Right lobe of liver (tissue), 6 donors: Measurements from ENCODE around the gene ERCC2. TPM values are rescaled to one million over a fixed set of nuclear protein-coding genes. Genes with fewer than 3 reads are reported as not detected.

Experiments used
- ATAC-seq, 4 donors: fragments of 200-7000 bp; cut with Tn5 transposase; one replicate each; pipeline ENCODE4 v1.9.1; 2020; ENCODE audit warnings: mild to moderate bottlenecking in 4 of 4, moderate library complexity in 4 of 4
- DNase-seq, 3 donors: peaks; one replicate each; pipeline ENCODE4 v3.0.0-alpha.2; 2020
- H3K27ac ChIP-seq, 3 donors: fragments of 200-600 bp; one replicate each; pipeline ENCODE4 v1.8.0; 2022
- H3K27me3 ChIP-seq, 2 donors: fragments of 200-600 bp; one replicate each; pipeline ENCODE4 v1.8.0; 2022
- H3K36me3 ChIP-seq, 4 donors: fragments of 200-600 bp; sonication (generic) in 1 of 4; one replicate each; pipeline versions ENCODE4 v1.5.1 to v1.8.0; 2017 to 2022; ENCODE audit warnings: control low read depth in 1 of 4
- H3K4me1 ChIP-seq, 4 donors: fragments of 200-600 bp; sonication (generic) in 1 of 4; one replicate each; pipeline versions ENCODE4 v1.5.1 to v1.8.0; 2017 to 2022; ENCODE audit warnings: control low read depth in 1 of 4
- H3K4me3 ChIP-seq, 3 donors: fragments of 200-600 bp; one replicate each; pipeline ENCODE4 v1.8.0; 2022
- H3K9me3 ChIP-seq, 4 donors: fragments of 200-600 bp; sonication (generic) in 1 of 4; one replicate each; pipeline versions ENCODE4 v1.5.1 to v1.8.0; 2017 to 2022; ENCODE audit warnings: control low read depth in 1 of 4
- POLR2A ChIP-seq: fragments of 450-650 bp; IDR thresholded peaks from one replicate; pipeline ENCODE4 v1.6.1; 2017; ENCODE audit warnings: antibody characterized with exemption, mild to moderate bottlenecking
- WGBS: methylation state at CpG from one replicate; pipeline ENCODE4 v1.1.6; 2018; ENCODE audit warnings: low coverage, low lambda C conversion rate; ENCODE audit not compliant: insufficient coverage; ENCODE audit errors: missing lambda C conversion rate; 5-methylcytosine and 5-hydroxymethylcytosine counted together
- intact Hi-C, 2 donors: fragments of 100-400 bp; cut with DNase I; formaldehyde crosslinking; loops; one replicate each; pipeline versions ENCODE4 v1.11.2 to v1.14.1; 2022
- total RNA-seq, 6 experiments: library from RNA; depleted of rRNA in 2 of 6; stranded (reverse); fragments of >200 nt in 2 of 6; fragmentation: NEBNext Ultra II Directional in 3 of 6; extraction: Animal tissue kit (Norgen Biotek cat#: 25700) in 3 of 6; gene quantifications; one replicate each; pipeline versions ENCODE4 v1.1.0 to v1.2.4, GENCODE V29; 2016 to 2023
- TF ChIP-seq, protein P1 (sequence below), 4 donors: fragments of 200-600 bp in 3 of 4; fragments of 450-650 bp in 1 of 4; IDR thresholded peaks; one replicate each; pipeline versions ENCODE4 v1.5.1 to v1.8.0; 2016 to 2022; ENCODE audit warnings: antibody characterized with exemption in 4 of 4, mild to moderate bottlenecking in 2 of 4
- donor health status: DM: no; HTN: yes; CAD: no.
- donor health status: DM: no; HTN: no; CAD: no.
- donor health status: DM: no; HTN: no; CAD: no.
- donor health status: DM: no; HTN: yes; CAD: no.
- donor health status: DM: no; HTN: yes; CAD: no.

The ERCC2 gene
- total RNA-seq, 6 experiments from 2014 or later = 9.8 to 13.7 (median 11.3) TPM

DNA sequence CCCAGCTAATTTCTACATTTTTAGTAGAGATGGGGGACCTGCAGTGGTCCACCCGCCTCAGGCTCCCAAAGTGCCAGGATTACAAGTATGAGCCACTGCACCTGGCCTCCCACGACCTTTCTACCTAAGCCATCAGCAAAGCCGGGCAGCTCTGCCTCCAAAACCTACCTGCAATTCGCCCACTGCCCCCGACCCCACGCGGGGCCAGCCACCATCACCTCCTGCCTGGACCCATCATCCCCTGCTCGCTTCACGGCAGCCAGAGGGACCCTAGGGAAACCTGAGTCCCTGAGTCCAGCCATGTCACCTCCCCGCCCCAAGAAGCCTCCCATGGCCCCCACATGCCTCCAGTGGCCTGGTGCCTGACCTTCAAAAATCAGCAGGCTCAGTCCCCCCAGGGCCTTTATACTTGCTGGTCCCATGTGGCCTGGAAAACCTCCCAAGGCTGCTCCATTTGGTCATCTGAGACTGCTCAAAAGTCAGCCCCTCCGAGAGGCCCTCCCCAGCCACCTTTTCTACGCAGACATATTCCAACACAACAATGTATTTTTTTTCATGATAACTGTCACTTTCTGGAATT lies 12.1 kb downstream of the ERCC2 start:
- H3K36me3 ChIP-seq = peaks cover 0 to 5% (median 0%) of the 10 kb centered on the region in 4 donors
- TF ChIP-seq POLR2A = no peak
- TF ChIP-seq, protein P1, sequence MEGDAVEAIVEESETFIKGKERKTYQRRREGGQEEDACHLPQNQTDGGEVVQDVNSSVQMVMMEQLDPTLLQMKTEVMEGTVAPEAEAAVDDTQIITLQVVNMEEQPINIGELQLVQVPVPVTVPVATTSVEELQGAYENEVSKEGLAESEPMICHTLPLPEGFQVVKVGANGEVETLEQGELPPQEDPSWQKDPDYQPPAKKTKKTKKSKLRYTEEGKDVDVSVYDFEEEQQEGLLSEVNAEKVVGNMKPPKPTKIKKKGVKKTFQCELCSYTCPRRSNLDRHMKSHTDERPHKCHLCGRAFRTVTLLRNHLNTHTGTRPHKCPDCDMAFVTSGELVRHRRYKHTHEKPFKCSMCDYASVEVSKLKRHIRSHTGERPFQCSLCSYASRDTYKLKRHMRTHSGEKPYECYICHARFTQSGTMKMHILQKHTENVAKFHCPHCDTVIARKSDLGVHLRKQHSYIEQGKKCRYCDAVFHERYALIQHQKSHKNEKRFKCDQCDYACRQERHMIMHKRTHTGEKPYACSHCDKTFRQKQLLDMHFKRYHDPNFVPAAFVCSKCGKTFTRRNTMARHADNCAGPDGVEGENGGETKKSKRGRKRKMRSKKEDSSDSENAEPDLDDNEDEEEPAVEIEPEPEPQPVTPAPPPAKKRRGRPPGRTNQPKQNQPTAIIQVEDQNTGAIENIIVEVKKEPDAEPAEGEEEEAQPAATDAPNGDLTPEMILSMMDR (IDR thresholded peaks at IDR 0.05) = no peak
- no peak for DNase-seq

GRCh38 chr19:45357445-45357783 lies 13.0 kb downstream of the ERCC2 start:
- H3K4me3 ChIP-seq = no peak overlapping the region
- DNase-seq (no peak), ATAC-seq (no peak)
- H3K4me1 ChIP-seq = no peaks in the 10 kb centered on the region
- no peaks in the 10 kb centered on the region for H3K27me3 ChIP-seq
- no peaks in the 10 kb centered on the region for H3K9me3 ChIP-seq
- no CpG with 5 or more reads among the region's 11 CpGs for WGBS
- peaks cover 0 to 5% (median 0%) of the 10 kb centered on the region in 4 donors for H3K36me3 ChIP-seq
- intact Hi-C loops = no loop called here
- H3K27ac ChIP-seq = no peak overlapping the region
- TF ChIP-seq, protein P1 (IDR thresholded peaks at IDR 0.05) = no peak
- no peak for TF ChIP-seq POLR2A

More for the DNA sequence above, 12.1 kb downstream of the ERCC2 start:
- no peaks in the 10 kb centered on the region for H3K4me1 ChIP-seq
- ATAC-seq = no peak
- WGBS = 92% methylated on average over 6 of the region's 12 CpGs
- no peak overlapping the region for H3K4me3 ChIP-seq
- H3K27ac ChIP-seq = no peak overlapping the region
- intact Hi-C loops = no loop called here
- H3K27me3 ChIP-seq = no peaks in the 10 kb centered on the region
- H3K9me3 ChIP-seq = no peaks in the 10 kb centered on the region

- H3K4me3 ChIP-seq = no peak overlapping the region
- peaks cover 0 to 8% (median 0%) of the 10 kb centered on the region in 4 donors for H3K36me3 ChIP-seq
- DNase-seq = no peak
- H3K4me1 ChIP-seq = no peaks in the 10 kb centered on the region
- no peaks in the 10 kb centered on the region for H3K27me3 ChIP-seq
- H3K9me3 ChIP-seq = no peaks in the 10 kb centered on the region
- 77% methylated on average over 8 of the region's 20 CpGs for WGBS
- no peak for ATAC-seq
- intact Hi-C loops = no loop called here
- TF ChIP-seq POLR2A = no peak
- TF ChIP-seq, protein P1 (IDR thresholded peaks at IDR 0.05) = no peak
- H3K27ac ChIP-seq = no peak overlapping the region
Measured at GRCh38 chr19:45356760-45357444, 13.5 kb downstream of the ERCC2 start.

DNA sequence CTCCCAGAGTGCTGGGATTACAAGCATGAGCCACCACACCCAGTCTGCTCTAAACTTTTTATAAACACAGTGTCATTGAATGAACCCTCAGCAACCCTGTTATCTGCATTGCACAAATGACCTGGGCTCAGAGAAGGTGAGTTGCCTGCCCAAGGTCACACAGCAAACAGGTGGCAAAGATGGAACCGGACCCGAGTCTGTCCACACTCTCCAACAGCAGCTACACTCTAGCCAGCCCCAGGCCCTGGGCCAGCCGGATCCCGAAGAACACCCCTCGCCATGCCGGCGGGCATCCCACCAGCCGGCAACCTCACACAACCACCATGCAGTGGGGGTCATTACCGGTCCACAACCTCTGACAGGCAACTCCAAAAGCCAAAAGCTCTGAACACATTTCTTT lies 14.5 kb downstream of the ERCC2 start:
- Histone ChIP-seq H3K36me3 (peaks cover 0 to 6% (median 0%) of the 10 kb centered on the region in 4 donors), H3K27ac (no peak overlapping the region), H3K27me3 (no peaks in the 10 kb centered on the region), H3K4me1 (no peaks in the 10 kb centered on the region), H3K9me3 (no peaks in the 10 kb centered on the region), H3K4me3 (no peak overlapping the region)
- TF ChIP-seq POLR2A = no peak
- TF ChIP-seq, protein P1 (IDR thresholded peaks at IDR 0.05) = no peak
- intact Hi-C loops = no loop called here
- no CpG with 5 or more reads among the region's 9 CpGs for WGBS
- ATAC-seq (no peak), DNase-seq (no peak)
